Measurements from ENCODE around the gene DDX1. TPM values are rescaled to one million over a fixed set of nuclear protein-coding genes. Genes with fewer than 3 reads are reported as not detected.

Gene DDX1
- total and polyA plus RNA-seq, 9 of the 15 experiments (the other 6 are each of a cell fraction or from before 2014, with no cell fraction given) = 116 to 277 (median 232) TPM

DNA sequence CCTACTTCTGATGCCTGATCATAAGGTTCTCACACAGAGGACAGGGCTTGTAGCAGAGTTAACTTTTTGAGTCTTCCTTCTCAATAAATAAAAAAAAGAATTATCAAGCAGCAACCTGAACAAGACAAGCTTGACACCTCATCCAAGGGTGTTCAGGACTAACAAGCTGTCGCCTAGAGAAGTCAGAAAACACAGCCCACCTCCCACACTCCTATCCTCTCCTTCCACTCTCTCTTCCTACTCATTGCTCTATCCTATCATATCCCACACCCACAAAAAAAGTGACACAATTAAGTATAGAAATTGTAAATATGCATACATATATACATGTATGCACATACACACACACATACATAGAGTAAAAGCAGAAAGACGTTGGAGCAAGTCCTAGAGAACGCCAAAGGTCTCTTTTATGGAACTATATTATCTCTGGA lies 35.9 kb upstream of the DDX1 start (continued):
- TF ChIP-seq, protein P1, sequence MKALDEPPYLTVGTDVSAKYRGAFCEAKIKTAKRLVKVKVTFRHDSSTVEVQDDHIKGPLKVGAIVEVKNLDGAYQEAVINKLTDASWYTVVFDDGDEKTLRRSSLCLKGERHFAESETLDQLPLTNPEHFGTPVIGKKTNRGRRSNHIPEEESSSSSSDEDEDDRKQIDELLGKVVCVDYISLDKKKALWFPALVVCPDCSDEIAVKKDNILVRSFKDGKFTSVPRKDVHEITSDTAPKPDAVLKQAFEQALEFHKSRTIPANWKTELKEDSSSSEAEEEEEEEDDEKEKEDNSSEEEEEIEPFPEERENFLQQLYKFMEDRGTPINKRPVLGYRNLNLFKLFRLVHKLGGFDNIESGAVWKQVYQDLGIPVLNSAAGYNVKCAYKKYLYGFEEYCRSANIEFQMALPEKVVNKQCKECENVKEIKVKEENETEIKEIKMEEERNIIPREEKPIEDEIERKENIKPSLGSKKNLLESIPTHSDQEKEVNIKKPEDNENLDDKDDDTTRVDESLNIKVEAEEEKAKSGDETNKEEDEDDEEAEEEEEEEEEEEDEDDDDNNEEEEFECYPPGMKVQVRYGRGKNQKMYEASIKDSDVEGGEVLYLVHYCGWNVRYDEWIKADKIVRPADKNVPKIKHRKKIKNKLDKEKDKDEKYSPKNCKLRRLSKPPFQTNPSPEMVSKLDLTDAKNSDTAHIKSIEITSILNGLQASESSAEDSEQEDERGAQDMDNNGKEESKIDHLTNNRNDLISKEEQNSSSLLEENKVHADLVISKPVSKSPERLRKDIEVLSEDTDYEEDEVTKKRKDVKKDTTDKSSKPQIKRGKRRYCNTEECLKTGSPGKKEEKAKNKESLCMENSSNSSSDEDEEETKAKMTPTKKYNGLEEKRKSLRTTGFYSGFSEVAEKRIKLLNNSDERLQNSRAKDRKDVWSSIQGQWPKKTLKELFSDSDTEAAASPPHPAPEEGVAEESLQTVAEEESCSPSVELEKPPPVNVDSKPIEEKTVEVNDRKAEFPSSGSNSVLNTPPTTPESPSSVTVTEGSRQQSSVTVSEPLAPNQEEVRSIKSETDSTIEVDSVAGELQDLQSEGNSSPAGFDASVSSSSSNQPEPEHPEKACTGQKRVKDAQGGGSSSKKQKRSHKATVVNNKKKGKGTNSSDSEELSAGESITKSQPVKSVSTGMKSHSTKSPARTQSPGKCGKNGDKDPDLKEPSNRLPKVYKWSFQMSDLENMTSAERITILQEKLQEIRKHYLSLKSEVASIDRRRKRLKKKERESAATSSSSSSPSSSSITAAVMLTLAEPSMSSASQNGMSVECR (CRISPR knock-in tag; IDR thresholded peaks at IDR 0.05) = no peak
- TF ChIP-seq MXI1 (IDR thresholded peaks at IDR 0.05; ENCODE audit: low read depth, low read length) = no peak
- no peak for TF ChIP-seq CCNT2 (IDR thresholded peaks at IDR 0.05; ENCODE audit: borderline replicate concordance, extremely low read depth, insufficient read length, low read depth, low read length)
- TF ChIP-seq GATA2 (CRISPR knock-in tag; IDR thresholded peaks at IDR 0.05) = no peak
- TF ChIP-seq TEAD4 (IDR thresholded peaks at IDR 0.05; ENCODE audit: low read length) = no peak
- no peak for TF ChIP-seq TEAD4 (CRISPR knock-in tag; IDR thresholded peaks at IDR 0.05; ENCODE audit: borderline replicate concordance)
- TF ChIP-seq, protein P2, sequence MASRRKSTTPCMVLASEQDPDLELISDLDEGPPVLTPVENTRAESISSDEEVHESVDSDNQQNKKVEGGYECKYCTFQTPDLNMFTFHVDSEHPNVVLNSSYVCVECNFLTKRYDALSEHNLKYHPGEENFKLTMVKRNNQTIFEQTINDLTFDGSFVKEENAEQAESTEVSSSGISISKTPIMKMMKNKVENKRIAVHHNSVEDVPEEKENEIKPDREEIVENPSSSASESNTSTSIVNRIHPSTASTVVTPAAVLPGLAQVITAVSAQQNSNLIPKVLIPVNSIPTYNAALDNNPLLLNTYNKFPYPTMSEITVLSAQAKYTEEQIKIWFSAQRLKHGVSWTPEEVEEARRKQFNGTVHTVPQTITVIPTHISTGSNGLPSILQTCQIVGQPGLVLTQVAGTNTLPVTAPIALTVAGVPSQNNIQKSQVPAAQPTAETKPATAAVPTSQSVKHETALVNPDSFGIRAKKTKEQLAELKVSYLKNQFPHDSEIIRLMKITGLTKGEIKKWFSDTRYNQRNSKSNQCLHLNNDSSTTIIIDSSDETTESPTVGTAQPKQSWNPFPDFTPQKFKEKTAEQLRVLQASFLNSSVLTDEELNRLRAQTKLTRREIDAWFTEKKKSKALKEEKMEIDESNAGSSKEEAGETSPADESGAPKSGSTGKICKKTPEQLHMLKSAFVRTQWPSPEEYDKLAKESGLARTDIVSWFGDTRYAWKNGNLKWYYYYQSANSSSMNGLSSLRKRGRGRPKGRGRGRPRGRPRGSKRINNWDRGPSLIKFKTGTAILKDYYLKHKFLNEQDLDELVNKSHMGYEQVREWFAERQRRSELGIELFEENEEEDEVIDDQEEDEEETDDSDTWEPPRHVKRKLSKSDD (conservative IDR thresholded peaks at IDR 0.05; ENCODE audit: low read length) = no peak
- TF ChIP-seq SAP30 (IDR thresholded peaks at IDR 0.05; ENCODE audit: borderline replicate concordance, insufficient read depth, low read depth, low read length, poor library complexity, severe bottlenecking) = no peak
- TF ChIP-seq NR3C1 (CRISPR knock-in tag; IDR thresholded peaks at IDR 0.05) = no peak
- no peak for TF ChIP-seq BRF1 (IDR thresholded peaks at IDR 0.05; ENCODE audit: borderline replicate concordance, extremely low read depth, insufficient read length)
- TF ChIP-seq ZNF431 (CRISPR knock-in tag; IDR thresholded peaks at IDR 0.05) = no peak
- TF ChIP-seq HDAC2 (IDR thresholded peaks at IDR 0.05) = no peak
- TF ChIP-seq, protein P3, sequence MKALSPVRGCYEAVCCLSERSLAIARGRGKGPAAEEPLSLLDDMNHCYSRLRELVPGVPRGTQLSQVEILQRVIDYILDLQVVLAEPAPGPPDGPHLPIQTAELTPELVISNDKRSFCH (CRISPR knock-in tag; IDR thresholded peaks at IDR 0.05) = no peak
- TF ChIP-seq, protein P3 (tag; IDR thresholded peaks at IDR 0.05) = no peak
- 0 out of 2 replicates have a peak, but pooled peaks have one; percentile 9 for TF ChIP-seq HSF4 (CRISPR knock-in tag; IDR thresholded peaks at IDR 0.05; ENCODE audit: borderline replicate concordance)
- TF ChIP-seq POLR2AphosphoS2 (IDR thresholded peaks at IDR 0.05; ENCODE audit: low read length) = no peak
- no peak for TF ChIP-seq MAFK (IDR thresholded peaks at IDR 0.05; ENCODE audit: low read length)
- no peak for TF ChIP-seq CEBPB (tag; IDR thresholded peaks at IDR 0.05)
- TF ChIP-seq MYC (IDR thresholded peaks at IDR 0.05; ENCODE audit: low read depth, low read length) = no peak
- 0 out of 2 replicates have a peak, but pooled peaks have one; percentile 25 for TF ChIP-seq MYC (CRISPR knock-in tag; IDR thresholded peaks at IDR 0.05; ENCODE audit: borderline replicate concordance, low read depth)
- TF ChIP-seq ESRRB (CRISPR knock-in tag; IDR thresholded peaks at IDR 0.05; ENCODE audit: borderline replicate concordance) = no peak
- TF ChIP-seq, protein P4, sequence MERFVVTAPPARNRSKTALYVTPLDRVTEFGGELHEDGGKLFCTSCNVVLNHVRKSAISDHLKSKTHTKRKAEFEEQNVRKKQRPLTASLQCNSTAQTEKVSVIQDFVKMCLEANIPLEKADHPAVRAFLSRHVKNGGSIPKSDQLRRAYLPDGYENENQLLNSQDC (CRISPR knock-in tag; IDR thresholded peaks at IDR 0.05) = no peak
- TF ChIP-seq SREBF2 (CRISPR knock-in tag; IDR thresholded peaks at IDR 0.05) = no peak

All from K562 (cell line).